Measurements from ENCODE around the gene ICE1. TPM values are rescaled to one million over a fixed set of nuclear protein-coding genes. Genes with fewer than 3 reads are reported as not detected.

Gene ICE1, protein sequence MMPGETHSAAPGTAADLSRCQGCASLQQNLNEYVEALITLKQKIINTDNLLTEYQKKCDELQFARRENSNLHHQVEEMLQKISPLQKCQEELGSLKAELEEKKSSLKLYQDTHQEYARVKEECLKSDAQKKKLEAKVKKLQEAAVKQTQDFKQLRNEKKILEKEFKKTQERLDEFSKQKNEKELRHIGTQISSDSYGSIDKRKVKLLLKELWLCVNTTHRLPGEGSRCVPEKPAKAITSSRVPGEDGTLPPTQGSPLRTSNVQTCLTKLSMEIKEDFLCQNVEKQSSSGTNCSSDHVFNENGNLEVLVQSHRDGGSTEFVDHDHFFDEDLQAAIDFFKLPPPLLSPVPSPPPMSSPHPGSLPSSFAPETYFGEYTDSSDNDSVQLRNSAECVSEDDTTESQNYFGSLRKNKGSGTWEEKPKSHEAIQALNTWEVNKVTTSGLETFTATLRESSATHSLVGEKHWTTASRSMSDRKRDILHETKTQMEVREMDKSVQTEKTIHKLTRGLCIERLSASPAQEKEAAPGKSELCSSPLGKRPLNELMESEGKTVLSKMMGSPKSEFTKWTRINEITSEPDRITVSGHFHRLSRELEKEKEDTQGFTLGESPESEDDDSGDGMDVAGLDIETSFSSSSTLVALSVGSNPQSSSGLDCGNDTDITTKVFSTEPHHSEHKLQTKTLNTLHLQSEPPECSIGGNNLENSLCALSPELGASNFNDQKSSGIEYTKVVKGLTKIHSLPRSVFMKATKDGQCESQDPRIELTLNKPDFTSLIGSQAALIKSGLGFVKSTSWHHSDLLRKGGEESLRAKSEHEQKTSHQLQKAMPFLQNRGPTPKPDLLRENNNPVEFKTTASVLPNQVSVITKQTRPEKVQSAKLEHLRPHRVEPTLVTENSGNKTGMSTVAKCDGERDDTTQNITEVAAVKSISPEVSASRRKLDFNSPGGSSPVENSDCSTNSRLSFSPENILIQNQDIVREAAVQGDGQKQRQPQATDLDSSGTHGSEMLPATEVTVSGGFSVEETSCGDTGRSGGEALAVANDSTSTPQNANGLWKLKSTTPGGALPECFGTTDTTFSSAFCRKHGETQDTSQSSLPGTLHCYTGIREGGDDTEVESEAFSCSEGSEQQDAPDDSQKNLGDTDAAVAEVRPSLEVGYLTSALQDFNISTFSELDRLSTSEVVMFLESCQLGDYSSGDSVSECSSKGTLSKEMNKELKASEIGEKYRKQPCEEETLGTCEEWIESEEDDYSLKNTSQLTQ (N-terminal part only)
- total RNA-seq: 10 to 100 TPM; 23.4 to 24.4 TPM

DNA sequence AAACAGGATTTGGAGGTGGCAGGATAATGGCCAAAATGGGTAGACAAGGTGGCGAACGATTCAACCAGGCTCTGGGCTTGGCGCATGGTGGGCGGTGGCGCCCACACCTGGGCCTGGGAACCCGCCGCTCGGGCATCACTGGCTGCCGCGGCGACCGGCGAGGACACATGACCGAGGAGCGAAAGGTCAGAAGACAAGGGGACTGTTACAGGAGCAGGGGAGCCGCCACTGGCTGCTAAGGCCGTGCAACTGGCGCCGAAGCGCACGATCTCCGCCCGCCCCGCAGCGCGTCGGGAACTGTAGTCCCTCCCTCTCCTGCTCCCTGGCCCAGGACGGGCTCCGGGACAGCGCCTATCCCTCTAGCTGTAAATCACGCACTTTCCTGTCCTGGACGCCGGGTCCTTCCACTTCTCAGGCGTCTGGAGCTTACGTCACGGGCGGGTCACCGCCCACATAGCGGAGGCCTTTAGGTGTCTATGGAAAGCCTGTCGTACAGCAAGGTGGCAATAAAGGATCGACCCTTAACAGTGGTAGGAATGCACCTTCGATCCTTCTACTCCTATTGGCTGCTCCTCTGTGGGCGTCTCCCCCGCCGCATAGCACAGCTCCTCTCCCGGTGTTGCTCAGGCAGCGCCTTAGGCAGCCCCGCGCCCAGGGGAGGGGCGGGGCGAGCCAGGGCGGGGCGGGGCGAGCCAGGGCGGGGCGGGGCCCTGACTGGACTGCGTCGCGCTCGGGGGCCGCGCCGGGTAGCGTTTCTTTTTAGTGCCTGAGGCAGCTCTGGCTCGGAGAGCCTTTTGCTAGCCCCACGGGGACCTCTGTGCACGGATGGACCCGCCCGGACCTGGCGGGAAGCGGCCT is at the start of gene ICE1:
Gene ICE1 (plus strand): TSS at position 717 of the 858 bp plus-strand sequence. CDS start 239 bp downstream, outside the sequence.
- H3K4me3 Mint-ChIP-seq: peak within 1 kb of the TSS; percentile 95
- CTCF ChIA-PET: interaction anchor here (0.8 to 1.7 kb wide), 5 partner anchors 10 to 281 kb away, joined by 3 to 4 read pairs (median 3); no protein-coding TSS in a partner anchor
- H3K9me3 Mint-ChIP-seq: no peaks in the 10 kb centered on the region
- H3K27ac Mint-ChIP-seq: peak within 1 kb of the TSS; percentile 91
- peaks cover 28% of the 10 kb centered on the region for H3K4me1 Mint-ChIP-seq
- peak; percentile 95 for DNase-seq
- no peaks in the 10 kb centered on the region for H3K27me3 Mint-ChIP-seq
- POLR2A ChIA-PET: interaction anchor here (0.7 to 3.2 kb wide), 13 partner anchors 12 to 1211 kb away, joined by 3 to 16 read pairs (median 4); partner anchors contain the start of genes MED10 and SRD5A1
- peaks cover 4% of the 10 kb centered on the region for H3K36me3 Mint-ChIP-seq (ENCODE audit: low read depth)

DNA sequence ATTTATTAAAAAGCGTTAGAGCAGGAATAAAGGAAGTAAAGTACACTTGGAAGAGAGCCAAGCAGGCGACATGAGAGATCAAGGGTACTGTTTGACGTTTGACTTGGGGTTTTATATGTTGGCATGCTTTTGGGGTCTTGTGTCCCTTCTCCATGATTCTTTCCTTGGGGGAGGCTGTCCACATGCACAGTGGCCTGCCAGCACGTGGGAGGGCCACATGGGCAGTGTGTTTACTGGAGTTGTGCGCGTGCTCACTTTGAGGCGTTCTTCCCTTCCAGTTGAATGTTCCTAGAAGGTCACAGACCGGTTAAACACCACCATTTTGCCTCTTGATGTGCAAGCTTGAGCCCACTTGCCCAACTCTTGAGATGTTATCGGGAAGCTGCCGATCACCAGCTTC is 49.5 kb upstream of the ICE1 start:
- Mint-ChIP-seq H3K27me3 (no peaks in the 10 kb centered on the region), H3K4me3 (no peak overlapping the region), H3K27ac (no peak overlapping the region), H3K4me1 (no peaks in the 10 kb centered on the region), H3K36me3 (ENCODE audit: low read depth) (no peaks in the 10 kb centered on the region), H3K9me3 (no peaks in the 10 kb centered on the region)
- ChIA-PET CTCF (no interaction called here), POLR2A (no interaction called here)
- DNase-seq: no peak

DNA sequence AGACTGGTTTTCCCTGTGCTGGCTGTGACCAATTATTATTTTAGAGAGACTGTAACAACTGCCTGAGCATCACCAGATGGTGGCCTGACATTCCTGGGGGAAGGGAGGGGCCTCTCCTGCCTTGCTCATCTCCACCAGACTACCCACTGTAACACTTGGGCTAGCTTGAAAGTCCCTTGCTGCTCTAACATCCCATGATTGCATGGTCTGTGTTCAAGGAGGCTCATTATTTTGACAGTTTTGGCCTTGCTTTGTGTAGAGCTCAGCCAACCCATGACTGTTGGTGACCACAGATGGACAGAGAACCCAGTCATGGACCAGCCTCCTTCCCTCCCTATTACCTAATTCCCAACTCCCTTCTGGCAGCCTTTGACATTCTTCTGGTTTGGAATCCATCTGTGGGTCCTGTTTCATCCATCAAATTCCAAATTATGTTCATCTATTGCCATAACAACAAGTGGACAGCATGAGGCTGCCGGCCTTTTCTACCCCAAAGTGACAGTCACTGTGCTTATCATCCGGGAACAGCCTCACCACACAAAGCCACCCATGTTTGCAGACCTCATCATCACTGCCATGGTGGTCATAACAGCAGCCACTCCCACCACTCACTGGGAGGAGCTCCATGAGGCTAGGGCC is 49.0 kb upstream of the ICE1 start:
- ChIA-PET POLR2A (no interaction called here), CTCF (no interaction called here)
- no peaks in the 10 kb centered on the region for H3K27me3 Mint-ChIP-seq
- no peaks in the 10 kb centered on the region for H3K36me3 Mint-ChIP-seq (ENCODE audit: low read depth)
- no peak for DNase-seq
- H3K27ac Mint-ChIP-seq: no peak overlapping the region
- no peak overlapping the region for H3K4me3 Mint-ChIP-seq
- no peaks in the 10 kb centered on the region for H3K9me3 Mint-ChIP-seq
- H3K4me1 Mint-ChIP-seq: no peaks in the 10 kb centered on the region

DNA sequence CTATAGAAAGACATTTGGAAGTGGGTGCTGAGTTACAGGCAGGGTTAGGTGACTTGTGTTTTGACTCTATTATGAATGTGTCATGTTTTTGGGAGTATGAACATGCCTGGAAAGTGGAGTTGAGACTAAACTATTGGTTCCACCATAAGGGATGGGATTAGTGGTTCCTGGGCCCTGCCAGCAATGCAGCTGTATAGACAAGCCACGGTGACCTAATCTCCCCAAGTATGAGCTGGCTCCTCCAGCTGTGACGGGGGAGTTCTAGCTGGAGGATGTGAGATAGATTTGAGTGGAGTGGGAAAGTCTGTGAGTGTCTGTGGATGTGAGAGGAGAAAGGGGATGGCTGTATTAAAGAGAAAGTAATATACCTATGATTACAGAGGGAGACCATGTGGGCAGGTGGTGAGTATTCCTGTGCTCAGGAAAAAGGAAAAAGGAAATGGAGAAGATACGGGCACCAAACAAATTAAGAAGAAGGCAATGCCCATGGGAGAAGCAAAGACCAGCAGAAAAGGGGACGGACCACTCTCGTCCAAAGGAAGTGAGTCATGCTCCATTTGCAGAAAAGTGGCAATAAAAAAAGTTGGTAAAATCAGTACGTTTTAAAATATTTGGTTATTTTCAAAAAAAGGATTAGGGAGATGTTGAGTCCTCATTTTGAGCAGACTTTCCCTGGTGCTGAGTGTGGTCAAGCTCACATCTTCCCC is 48.3 kb upstream of the ICE1 start:
- no peaks in the 10 kb centered on the region for H3K4me1 Mint-ChIP-seq
- H3K4me3 Mint-ChIP-seq: no peak overlapping the region
- H3K27ac Mint-ChIP-seq: no peak overlapping the region
- no peaks in the 10 kb centered on the region for H3K36me3 Mint-ChIP-seq (ENCODE audit: low read depth)
- POLR2A ChIA-PET: no interaction called here
- no peaks in the 10 kb centered on the region for H3K27me3 Mint-ChIP-seq
- DNase-seq: no peak
- no peaks in the 10 kb centered on the region for H3K9me3 Mint-ChIP-seq
- CTCF ChIA-PET: no interaction called here

DNA sequence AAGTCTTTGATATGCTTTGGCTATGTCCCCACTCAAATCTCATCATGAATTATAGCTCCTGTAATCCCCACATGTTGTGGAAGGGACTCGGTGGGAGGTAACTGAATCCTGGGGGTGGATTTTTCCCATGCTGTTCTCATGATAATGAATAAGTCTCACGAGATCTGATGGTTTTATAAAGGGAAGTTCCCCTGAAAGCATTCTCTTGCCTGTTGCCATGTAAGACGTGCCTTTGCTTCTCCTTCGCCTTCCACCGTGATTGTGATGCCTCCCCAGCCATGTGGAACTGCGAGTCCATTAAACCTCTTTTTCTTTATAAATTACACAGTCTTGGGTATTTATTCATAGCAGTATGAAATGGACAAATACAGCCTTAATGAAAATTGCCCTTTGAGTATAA is 44.7 kb upstream of the ICE1 start:
- CTCF ChIA-PET: no interaction called here
- Mint-ChIP-seq H3K4me1 (no peaks in the 10 kb centered on the region), H3K36me3 (ENCODE audit: low read depth) (no peaks in the 10 kb centered on the region), H3K27me3 (peaks cover 2% of the 10 kb centered on the region), H3K27ac (no peak overlapping the region), H3K4me3 (no peak overlapping the region), H3K9me3 (no peaks in the 10 kb centered on the region)
- no peak for DNase-seq
- POLR2A ChIA-PET: no interaction called here

DNA sequence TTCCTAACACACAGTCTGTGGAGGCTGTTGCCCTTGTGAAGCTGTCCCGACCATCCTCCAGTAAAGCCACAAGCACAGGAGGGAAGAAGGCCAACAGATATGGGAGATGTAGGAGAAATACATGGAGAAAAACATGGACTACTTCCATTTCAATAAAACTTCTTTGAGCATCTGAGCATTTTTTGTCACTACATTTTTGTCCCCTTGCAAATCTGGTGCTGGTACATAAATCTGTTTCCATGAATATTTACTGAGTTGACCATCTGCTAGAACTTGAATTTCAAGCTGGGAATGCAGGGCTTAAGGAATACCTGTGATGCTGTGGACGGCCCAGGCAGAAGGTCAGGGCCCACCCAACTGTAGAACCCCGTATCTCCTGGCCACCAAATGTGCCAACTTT is 43.9 kb upstream of the ICE1 start:
- ChIA-PET POLR2A (no interaction called here), CTCF (no interaction called here)
- DNase-seq: no peak
- H3K4me3 Mint-ChIP-seq: no peak overlapping the region
- no peaks in the 10 kb centered on the region for H3K9me3 Mint-ChIP-seq
- H3K27me3 Mint-ChIP-seq: peaks cover 2% of the 10 kb centered on the region
- no peaks in the 10 kb centered on the region for H3K4me1 Mint-ChIP-seq
- H3K36me3 Mint-ChIP-seq (ENCODE audit: low read depth): no peaks in the 10 kb centered on the region
- no peak overlapping the region for H3K27ac Mint-ChIP-seq

DNA sequence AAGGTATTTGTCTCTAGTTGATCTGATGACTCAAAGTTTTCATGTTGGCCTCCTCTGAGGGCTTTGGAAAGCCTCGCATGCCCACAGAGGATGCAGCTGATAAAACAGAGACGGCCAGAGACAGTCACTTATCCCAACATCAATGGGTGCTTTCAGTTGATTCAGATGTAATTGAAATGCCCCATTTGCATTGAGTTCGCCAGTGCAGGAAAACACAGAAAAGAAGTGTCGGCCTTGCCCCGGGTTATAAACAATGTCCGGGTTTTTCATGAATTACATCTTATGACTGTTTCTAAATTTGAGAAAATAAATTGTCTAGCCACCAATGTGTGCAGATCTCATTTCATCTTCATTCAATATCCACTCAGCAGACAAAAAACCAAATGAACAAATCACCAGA is 42.2 kb upstream of the ICE1 start:
- Mint-ChIP-seq H3K4me1 (no peaks in the 10 kb centered on the region), H3K9me3 (no peaks in the 10 kb centered on the region), H3K4me3 (no peak overlapping the region), H3K27ac (no peak overlapping the region), H3K27me3 (peaks cover 2% of the 10 kb centered on the region), H3K36me3 (ENCODE audit: low read depth) (no peaks in the 10 kb centered on the region)
- DNase-seq: no peak
- CTCF ChIA-PET: no interaction called here
- POLR2A ChIA-PET: no interaction called here

DNA sequence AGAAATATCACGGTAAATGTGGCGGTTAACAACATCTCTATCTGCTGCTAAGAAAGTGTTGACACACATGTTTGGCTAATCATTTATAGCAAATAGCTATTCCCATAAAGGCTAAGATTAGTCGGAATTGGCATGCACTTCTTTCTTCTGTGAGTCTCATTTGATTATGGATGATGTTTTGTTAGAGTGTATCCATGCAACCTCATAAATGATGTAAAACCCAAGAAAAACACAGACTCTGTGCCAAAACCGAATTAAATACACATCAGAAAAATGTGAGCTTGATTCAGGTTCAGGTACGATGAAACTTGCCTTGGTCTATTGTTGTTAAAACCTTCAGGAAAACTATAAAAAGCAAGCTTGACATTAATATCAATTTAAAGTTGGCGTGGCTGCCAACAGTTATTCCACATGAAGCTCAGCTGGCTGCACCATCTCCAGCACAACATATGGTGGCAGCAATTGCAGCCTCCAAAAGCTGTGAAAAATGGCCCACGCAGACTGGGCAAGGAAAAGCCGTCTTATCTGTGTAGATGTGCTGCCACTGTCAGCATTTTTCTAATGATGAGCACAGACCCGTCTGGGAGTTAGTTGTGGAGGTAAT is 41.1 kb upstream of the ICE1 start:
- H3K27me3 Mint-ChIP-seq: peaks cover 2% of the 10 kb centered on the region
- H3K4me1 Mint-ChIP-seq: no peaks in the 10 kb centered on the region
- no peaks in the 10 kb centered on the region for H3K9me3 Mint-ChIP-seq
- H3K27ac Mint-ChIP-seq: no peak overlapping the region
- no peak overlapping the region for H3K4me3 Mint-ChIP-seq
- no peaks in the 10 kb centered on the region for H3K36me3 Mint-ChIP-seq (ENCODE audit: low read depth)
- POLR2A ChIA-PET: no interaction called here
- CTCF ChIA-PET: no interaction called here
- DNase-seq: no peak

DNA sequence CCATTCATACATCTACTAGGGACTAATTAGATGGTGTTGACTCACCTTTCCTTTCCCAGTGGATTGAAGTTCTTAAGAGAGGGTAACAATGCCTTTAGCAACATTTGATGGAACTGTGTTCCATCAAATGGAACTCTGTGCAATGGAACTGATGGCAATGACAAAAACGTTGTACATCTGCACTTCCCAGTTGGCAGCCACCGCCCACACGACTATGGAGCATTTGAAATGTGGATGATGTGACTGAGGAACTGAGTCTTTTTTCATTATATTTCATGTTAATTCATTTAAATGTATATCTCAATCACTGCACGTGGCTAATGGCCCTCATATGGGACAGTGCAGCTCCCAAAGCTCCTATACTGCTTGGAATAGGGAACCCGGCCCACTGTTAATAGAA is 39.0 kb upstream of the ICE1 start:
- Mint-ChIP-seq H3K36me3 (ENCODE audit: low read depth) (no peaks in the 10 kb centered on the region), H3K27ac (no peak overlapping the region), H3K27me3 (peaks cover 2% of the 10 kb centered on the region), H3K9me3 (no peaks in the 10 kb centered on the region), H3K4me1 (no peaks in the 10 kb centered on the region), H3K4me3 (no peak overlapping the region)
- ChIA-PET POLR2A (no interaction called here), CTCF (no interaction called here)
- no peak for DNase-seq

DNA sequence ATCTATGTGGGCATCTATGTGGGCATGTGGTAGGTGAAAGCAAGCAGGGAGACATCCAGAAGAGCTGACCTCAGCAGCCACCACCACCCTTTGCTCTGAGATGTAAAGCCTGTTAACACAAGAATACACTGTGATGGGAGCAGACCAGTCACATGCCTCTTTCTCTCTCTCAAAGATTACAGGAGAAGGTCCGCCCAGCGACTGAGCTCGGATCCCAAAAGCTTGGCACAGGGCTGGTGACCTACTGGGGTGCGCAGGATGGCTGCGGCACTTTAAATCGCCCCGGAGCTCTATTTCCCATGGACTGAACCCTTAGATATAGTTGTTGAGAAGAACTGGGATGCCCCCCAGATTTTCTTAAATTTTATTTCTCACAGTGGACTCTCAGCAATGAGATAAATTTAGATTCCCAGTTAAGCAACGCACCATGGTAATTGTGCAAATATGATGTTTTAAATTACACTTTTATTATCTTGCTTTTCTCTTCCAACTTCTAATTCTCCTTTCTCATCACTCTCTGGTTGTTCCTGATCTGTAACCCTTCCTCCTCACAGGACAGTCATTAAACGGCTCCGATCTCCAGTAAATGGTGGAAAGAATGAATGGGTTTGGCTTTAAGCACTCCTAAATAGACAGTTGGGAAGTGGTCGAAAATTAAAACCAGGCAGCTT is 37.7 kb upstream of the ICE1 start:
- H3K9me3 Mint-ChIP-seq: no peaks in the 10 kb centered on the region
- no peaks in the 10 kb centered on the region for H3K36me3 Mint-ChIP-seq (ENCODE audit: low read depth)
- H3K4me3 Mint-ChIP-seq: no peak overlapping the region
- no peak overlapping the region for H3K27ac Mint-ChIP-seq
- DNase-seq: no peak
- no peaks in the 10 kb centered on the region for H3K4me1 Mint-ChIP-seq
- ChIA-PET CTCF (no interaction called here), POLR2A (no interaction called here)
- peaks cover 2% of the 10 kb centered on the region for H3K27me3 Mint-ChIP-seq

DNA sequence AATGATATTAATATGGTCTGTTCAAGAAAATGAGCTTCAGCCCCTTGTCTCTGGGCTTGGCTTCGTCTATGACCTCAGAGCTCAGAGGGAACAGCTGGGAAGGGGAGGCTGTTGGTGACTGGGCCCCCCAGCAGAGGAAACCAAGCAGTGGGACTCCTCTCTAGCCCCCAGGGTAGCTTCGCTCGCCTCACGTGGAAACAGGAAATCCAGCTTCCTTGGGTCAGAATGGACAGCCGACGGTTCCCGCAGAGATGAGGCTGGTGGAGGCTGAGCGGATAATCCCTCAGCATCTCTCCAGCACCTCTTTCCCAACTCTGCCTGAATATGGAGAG is 37.2 kb upstream of the ICE1 start:
- H3K27me3 Mint-ChIP-seq: peaks cover 2% of the 10 kb centered on the region

More for the DNA sequence above, 37.2 kb upstream of the ICE1 start:
- H3K4me1 Mint-ChIP-seq: no peaks in the 10 kb centered on the region
- ChIA-PET POLR2A (no interaction called here), CTCF (no interaction called here)
- no peaks in the 10 kb centered on the region for H3K9me3 Mint-ChIP-seq
- no peak overlapping the region for H3K27ac Mint-ChIP-seq
- H3K36me3 Mint-ChIP-seq (ENCODE audit: low read depth): no peaks in the 10 kb centered on the region
- no peak for DNase-seq
- no peak overlapping the region for H3K4me3 Mint-ChIP-seq

All from activated CD4-positive, alpha-beta memory T cell treated with anti-CD3 and anti-CD28 coated beads, Interleukin-2, amount 10 ng/mL, durations not matched to agents 7 days and 5 days (primary cell).